ENCODE results near the gene HDAC4.

GRCh38 chr2:239060676-239061075 lies 340.1 kb downstream of the HDAC4 start:
- TF ChIP-seq CTCF (IDR thresholded peaks at IDR 0.05) (no peak), POLR2A (IDR thresholded peaks at IDR 0.05) (no peak)
